ENCODE results near the gene MSANTD2.

The MSANTD2 gene

DNA sequence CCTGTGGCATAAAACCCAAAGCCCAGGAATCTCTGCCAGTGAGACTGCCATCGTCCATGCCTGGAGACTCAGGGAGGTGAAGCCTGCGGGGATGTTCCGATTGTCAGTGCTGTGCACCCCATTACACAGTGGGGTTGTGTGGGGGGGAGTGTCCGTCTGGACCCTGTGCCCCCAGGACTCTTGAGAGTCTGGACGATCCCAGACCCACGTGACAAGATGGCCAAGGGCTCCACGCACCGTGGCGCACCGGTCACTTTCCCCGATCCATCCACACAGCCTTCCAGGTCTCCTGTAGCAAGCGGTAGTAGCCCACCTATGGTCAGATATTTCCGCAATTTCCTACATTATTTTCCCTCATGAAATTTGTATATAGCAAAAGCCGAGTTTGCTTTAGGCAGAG is 81.4 kb downstream of the MSANTD2 start:
- TF ChIP-seq EZH2phosphoT487 (IDR thresholded peaks at IDR 0.05; ENCODE audit: borderline replicate concordance, low read length) (no peak), CTCF (IDR thresholded peaks at IDR 0.05; ENCODE audit: low read depth, low read length, poor library complexity, severe bottlenecking) (no peak)
- peaks cover 34% of the 10 kb centered on the region for H3K27me3 ChIP-seq (ENCODE audit: control insufficient read depth, low read length)
- H3K9me3 ChIP-seq (ENCODE audit: control insufficient read depth, insufficient read depth, low read length): no peaks in the 10 kb centered on the region
- no peak overlapping the region for H3K4me2 ChIP-seq (ENCODE audit: low read length)
- H3K4me1 ChIP-seq (ENCODE audit: control insufficient read depth, low read length): peaks cover 28% of the 10 kb centered on the region
- no peaks in the 10 kb centered on the region for H4K20me1 ChIP-seq (ENCODE audit: control insufficient read depth, insufficient read depth, low read depth, low read length)
- H3K36me3 ChIP-seq (ENCODE audit: control insufficient read depth, low read length): no peaks in the 10 kb centered on the region
- H3K27ac ChIP-seq (ENCODE audit: low read depth, low read length): no peak overlapping the region
- no peak overlapping the region for H3K4me3 ChIP-seq (ENCODE audit: low read length)
- H3K79me2 ChIP-seq (ENCODE audit: control insufficient read depth, low read length): no peaks in the 10 kb centered on the region
- H3K9me2 ChIP-seq (replicated peaks; ENCODE audit: control insufficient read depth, low read length): no peaks in the 10 kb centered on the region
- no peaks in the 10 kb centered on the region for H3F3A ChIP-seq (ENCODE audit: control insufficient read depth, insufficient read depth)

DNA sequence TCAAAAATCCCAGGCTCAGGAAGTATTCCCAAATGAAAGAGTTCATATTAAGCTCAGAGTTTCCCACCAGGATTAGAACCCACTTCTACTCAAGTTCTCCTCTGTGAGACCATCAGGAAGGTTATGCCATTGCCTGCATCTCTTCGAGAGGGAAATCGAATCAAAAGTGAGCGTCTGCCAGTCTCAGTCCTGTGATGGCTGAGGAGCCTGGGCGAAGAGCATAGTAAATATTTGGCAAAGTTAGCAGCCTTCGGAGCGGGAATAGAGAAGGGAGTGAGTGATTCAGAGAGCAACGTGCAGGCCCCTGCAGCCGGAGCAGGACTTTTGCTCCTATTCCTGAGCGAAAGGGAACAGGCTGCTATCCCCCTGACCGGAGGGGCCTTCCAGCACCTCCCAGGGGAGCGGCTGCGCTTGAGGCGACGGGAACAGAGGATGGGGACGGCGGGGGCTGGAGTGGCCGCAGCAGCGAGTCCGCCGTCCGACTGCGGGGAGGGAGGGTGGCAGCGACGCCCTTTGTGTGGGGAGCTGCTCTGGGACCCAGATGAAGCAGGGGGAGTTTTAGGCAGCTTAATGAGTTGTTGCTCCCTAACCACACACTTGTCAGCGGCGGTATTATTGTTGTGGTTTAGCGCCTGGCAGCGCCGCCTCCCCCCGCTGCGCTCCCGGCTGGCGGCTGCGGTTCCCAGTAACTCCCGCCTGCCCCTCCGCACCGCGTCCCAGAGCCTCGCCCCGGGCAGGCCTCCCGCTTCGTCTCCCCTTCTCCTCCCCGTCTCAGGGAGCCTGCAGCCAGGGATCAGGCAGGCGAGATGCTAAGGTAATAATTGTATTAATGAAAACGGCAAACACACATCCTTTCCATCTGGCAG is 82.2 kb downstream of the MSANTD2 start:
- peaks cover 34% of the 10 kb centered on the region for H3K27me3 ChIP-seq (ENCODE audit: control insufficient read depth, low read length)
- no peak overlapping the region; the same call in 1 of the 2 replicates for H3K4me3 ChIP-seq (ENCODE audit: low read length)
- H3F3A ChIP-seq (ENCODE audit: control insufficient read depth, insufficient read depth): no peaks in the 10 kb centered on the region
- peak overlapping the region; percentile 33; the same call in 1 of the 2 replicates for H3K4me2 ChIP-seq (ENCODE audit: low read length)
- TF ChIP-seq CTCF (IDR thresholded peaks at IDR 0.05; ENCODE audit: low read depth, low read length, poor library complexity, severe bottlenecking) (no peak), EZH2phosphoT487 (IDR thresholded peaks at IDR 0.05; ENCODE audit: borderline replicate concordance, low read length) (peak; percentile 60; the same call in 1 of the 2 replicates)
- H4K20me1 ChIP-seq (ENCODE audit: control insufficient read depth, insufficient read depth, low read depth, low read length): no peaks in the 10 kb centered on the region
- H3K9me3 ChIP-seq (ENCODE audit: control insufficient read depth, insufficient read depth, low read length): no peaks in the 10 kb centered on the region
- H3K9me2 ChIP-seq (replicated peaks; ENCODE audit: control insufficient read depth, low read length): no peaks in the 10 kb centered on the region
- no peaks in the 10 kb centered on the region for H3K36me3 ChIP-seq (ENCODE audit: control insufficient read depth, low read length)
- no peaks in the 10 kb centered on the region for H3K79me2 ChIP-seq (ENCODE audit: control insufficient read depth, low read length)
- H3K27ac ChIP-seq (ENCODE audit: low read depth, low read length): no peak overlapping the region
- H3K4me1 ChIP-seq (ENCODE audit: control insufficient read depth, low read length): peaks cover 26% of the 10 kb centered on the region

DNA sequence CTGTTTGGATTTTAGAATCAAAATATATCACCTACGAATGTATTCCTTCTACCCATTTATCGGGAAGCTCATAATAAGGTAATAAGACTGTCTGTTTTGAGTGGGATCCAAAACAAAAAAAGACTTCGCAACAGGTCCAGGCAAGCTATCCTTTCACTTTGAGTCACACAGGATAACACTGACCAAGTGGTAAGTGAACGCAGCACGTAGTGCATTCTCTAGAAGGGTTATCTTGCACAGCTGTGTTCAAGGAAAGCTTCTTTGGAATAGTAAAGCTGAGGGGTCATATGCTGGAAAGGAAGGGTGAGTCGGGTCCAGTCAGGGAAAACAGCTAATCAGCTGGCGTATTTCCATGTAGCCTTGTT is 82.8 kb downstream of the MSANTD2 start:
- Histone ChIP-seq H3K27ac (ENCODE audit: low read depth, low read length) (no peak overlapping the region), H3F3A (ENCODE audit: control insufficient read depth, insufficient read depth) (no peaks in the 10 kb centered on the region), H3K36me3 (ENCODE audit: control insufficient read depth, low read length) (no peaks in the 10 kb centered on the region), H3K4me1 (ENCODE audit: control insufficient read depth, low read length) (peaks cover 20% of the 10 kb centered on the region), H3K9me2 (replicated peaks; ENCODE audit: control insufficient read depth, low read length) (no peaks in the 10 kb centered on the region), H3K4me3 (ENCODE audit: low read length) (no peak overlapping the region), H3K9me3 (ENCODE audit: control insufficient read depth, insufficient read depth, low read length) (no peaks in the 10 kb centered on the region), H4K20me1 (ENCODE audit: control insufficient read depth, insufficient read depth, low read depth, low read length) (no peaks in the 10 kb centered on the region), H3K27me3 (ENCODE audit: control insufficient read depth, low read length) (peaks cover 34% of the 10 kb centered on the region), H3K4me2 (ENCODE audit: low read length) (no peak overlapping the region), H3K79me2 (ENCODE audit: control insufficient read depth, low read length) (no peaks in the 10 kb centered on the region)
- TF ChIP-seq CTCF (IDR thresholded peaks at IDR 0.05; ENCODE audit: low read depth, low read length, poor library complexity, severe bottlenecking): no peak
- no peak for TF ChIP-seq EZH2phosphoT487 (IDR thresholded peaks at IDR 0.05; ENCODE audit: borderline replicate concordance, low read length)

All from DOHH2 (cell line).